Thymus (tissue), 11 donors: ENCODE results near the gene GSAP. TPM values are rescaled to one million over a fixed set of nuclear protein-coding genes. Genes with fewer than 3 reads are reported as not detected.
"Not testable (repeated sequence)": the region's sequence is repeated elsewhere in the genome, so short reads cannot be mapped to it uniquely, and the experiment has no call there.

Source experiments
- DNase-seq, 9 donors: peaks; one replicate each; pipeline ENCODE4 v3.0.0-alpha.2; 2013; ENCODE audit warnings: low spot score in 9 of 9, low read depth in 6 of 9, missing footprints in 1 of 9
- H3K27ac ChIP-seq, 2 donors: one replicate each; pipeline ENCODE4 v1.5.1; 2013; ENCODE audit warnings: control low read depth in 1 of 2, low read depth in 1 of 2, low read length in 1 of 2, mild to moderate bottlenecking in 1 of 2, moderate library complexity in 1 of 2
- H3K27me3 ChIP-seq, 2 donors: one replicate each; pipeline ENCODE4 v1.5.1; 2013; ENCODE audit warnings: low read length in 1 of 2; ENCODE audit not compliant: control insufficient read depth in 2 of 2, insufficient read depth in 1 of 2
- H3K36me3 ChIP-seq, 2 donors: one replicate each; pipeline ENCODE4 v1.5.1; 2013; ENCODE audit warnings: low read length in 1 of 2, mild to moderate bottlenecking in 1 of 2, moderate library complexity in 1 of 2; ENCODE audit not compliant: control insufficient read depth in 2 of 2, insufficient read depth in 2 of 2
- H3K4me1 ChIP-seq, 2 donors: one replicate each; pipeline ENCODE4 v1.5.1; 2013; ENCODE audit warnings: low read length in 2 of 2; ENCODE audit not compliant: control insufficient read depth in 2 of 2, insufficient read depth in 2 of 2
- H3K4me3 ChIP-seq, 2 donors: one replicate each; pipeline ENCODE4 v1.5.1; 2013; ENCODE audit warnings: low read length in 2 of 2, control low read depth in 1 of 2, mild to moderate bottlenecking in 1 of 2
- H3K9me3 ChIP-seq, 2 donors: one replicate each; pipeline ENCODE4 v1.5.1; 2013; ENCODE audit warnings: low read length in 1 of 2, mild to moderate bottlenecking in 1 of 2; ENCODE audit not compliant: control insufficient read depth in 2 of 2, insufficient read depth in 1 of 2
- WGBS: extraction: QIAGEN DNeasy Blood & Tissue Kit; methylation state at CpG from one replicate; pipeline ENCODE4 v1.1.7; 2013; 5-methylcytosine and 5-hydroxymethylcytosine counted together
- polyA plus RNA-seq: library from polyadenylated mRNA; stranded (reverse); fragments of 200-250 nt; gene quantifications from one replicate; pipeline ENCODE4 v1.2.3, GENCODE V29; 2013
- total RNA-seq: library from RNA; stranded (reverse); fragments of 120-200 nt; gene quantifications from one replicate; pipeline ENCODE4 v1.2.4, GENCODE V29; 2013
- donor health status: healthy.

Gene GSAP
- total and polyA plus RNA-seq, 2 donors, result 12.4 to 29.7 TPM

GRCh38 chr7:77352665-77353406 lies 63.3 kb downstream of the GSAP start:
- no peak overlapping the region for H3K27ac ChIP-seq
- no peaks in the 10 kb centered on the region for H3K27me3 ChIP-seq
- H3K4me1 ChIP-seq, result peaks cover 2 to 15% of the 10 kb centered on the region in 2 donors
- 47% methylated on average over 4 of the region's 4 CpGs for WGBS
- H3K9me3 ChIP-seq, result no peaks in the 10 kb centered on the region
- H3K4me3 ChIP-seq, result no peak overlapping the region
- no peaks in the 10 kb centered on the region for H3K36me3 ChIP-seq
- DNase-seq, result no peak

DNA sequence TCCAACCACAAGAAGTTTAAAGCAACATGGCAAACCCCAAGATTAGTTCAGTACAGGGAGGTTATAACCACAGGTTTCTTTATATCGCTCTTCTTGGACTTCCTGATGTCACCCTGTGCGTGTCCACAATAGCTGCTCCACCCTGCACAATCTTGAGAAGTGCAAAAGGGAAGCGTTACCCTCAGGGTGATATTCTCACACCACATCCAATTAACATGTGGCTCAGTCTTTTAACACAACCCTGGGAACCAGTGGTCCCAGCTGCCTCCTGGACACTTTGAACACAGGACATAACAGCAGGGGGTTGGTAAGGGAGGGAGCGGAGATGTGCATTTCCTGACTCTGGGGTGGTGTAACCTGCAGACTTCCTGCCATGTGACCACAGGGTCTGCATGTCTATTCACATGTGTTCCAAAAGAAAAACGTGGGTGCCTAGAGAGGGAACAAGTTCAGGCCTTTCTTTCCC lies 64.6 kb downstream of the GSAP start:
- H3K27ac ChIP-seq, result peak overlapping the region in 1 of 2 donors; percentile 12
- no peaks in the 10 kb centered on the region for H3K36me3 ChIP-seq
- no peaks in the 10 kb centered on the region for H3K9me3 ChIP-seq
- H3K4me3 ChIP-seq, result peak overlapping the region; percentile 14 to 39
- WGBS, result 5% methylated on average over 5 of the region's 5 CpGs
- H3K27me3 ChIP-seq, result no peaks in the 10 kb centered on the region
- peak in 8 of 9 donors; percentile 27 to 83 (median 56) for DNase-seq
- peaks cover 2 to 20% of the 10 kb centered on the region in 2 donors for H3K4me1 ChIP-seq

DNA sequence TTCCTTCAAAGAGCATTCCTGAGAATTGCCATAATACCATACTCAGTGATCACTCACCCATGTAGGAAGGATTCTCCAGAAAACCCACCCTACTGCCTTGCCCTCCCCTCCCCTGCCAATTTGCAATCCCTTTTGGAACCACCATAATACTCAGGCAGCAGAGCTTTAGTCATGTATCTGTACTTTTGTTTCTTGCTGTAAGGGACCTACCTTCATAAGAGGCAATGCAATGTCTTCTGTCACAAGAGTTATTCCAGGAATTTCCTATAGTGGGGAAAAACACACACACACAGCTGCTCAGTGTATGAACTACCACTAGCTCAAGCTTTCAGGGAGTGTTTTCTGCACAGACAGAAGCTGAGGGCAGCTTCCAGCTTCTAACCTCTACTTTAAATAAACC lies 67.0 kb downstream of the GSAP start:
- Histone ChIP-seq H3K4me3 (no peak overlapping the region), H3K4me1 (peaks cover 2 to 20% of the 10 kb centered on the region in 2 donors), H3K27ac (no peak overlapping the region), H3K9me3 (no peaks in the 10 kb centered on the region), H3K36me3 (no peaks in the 10 kb centered on the region), H3K27me3 (no peaks in the 10 kb centered on the region)
- DNase-seq, result no peak

DNA sequence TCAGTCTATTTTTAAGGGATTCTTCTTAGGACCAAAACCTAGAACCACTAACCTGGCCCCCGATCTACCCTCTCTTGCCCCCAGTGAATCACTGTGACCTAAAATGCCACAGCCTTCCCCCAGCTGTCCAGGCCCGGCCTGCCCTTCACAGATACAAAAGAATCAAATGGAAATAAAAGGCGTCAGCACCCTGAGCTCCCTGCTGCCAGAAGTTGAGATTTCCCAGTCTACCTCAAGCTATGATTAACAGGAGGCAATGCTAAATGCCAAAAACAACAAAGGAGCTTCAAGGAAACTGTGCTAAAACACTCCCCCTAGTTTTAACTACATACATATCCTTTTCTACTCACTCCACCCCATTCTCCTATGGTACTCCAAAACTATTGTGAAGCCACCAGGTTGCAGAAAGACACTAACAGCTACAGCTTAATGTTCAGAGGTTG lies 67.8 kb downstream of the GSAP start:
- Histone ChIP-seq H3K27ac (no peak overlapping the region), H3K9me3 (no peaks in the 10 kb centered on the region), H3K36me3 (no peaks in the 10 kb centered on the region), H3K27me3 (no peaks in the 10 kb centered on the region), H3K4me3 (no peak overlapping the region), H3K4me1 (peaks cover 2 to 16% of the 10 kb centered on the region in 2 donors)
- DNase-seq, result no peak
- 94% methylated on average over 3 of the region's 3 CpGs for whole genome bisulfite sequencing

GRCh38 chr7:77346441-77346840 lies 69.7 kb downstream of the GSAP start:
- Histone ChIP-seq H3K36me3 (no peaks in the 10 kb centered on the region), H3K4me1 (peaks cover under 1 to 9% of the 10 kb centered on the region in 2 donors), H3K27me3 (no peaks in the 10 kb centered on the region), H3K4me3 (no peak overlapping the region), H3K27ac (no peak overlapping the region), H3K9me3 (no peaks in the 10 kb centered on the region)
- DNase-seq, result no peak
- 97% methylated on average over 3 of the region's 3 CpGs for WGBS

GRCh38 chr7:77345426-77345825 lies 70.7 kb downstream of the GSAP start:
- H3K36me3 ChIP-seq, H3K27me3 ChIP-seq, H3K4me1 ChIP-seq, H3K27ac ChIP-seq, DNase-seq, H3K4me3 ChIP-seq, H3K9me3 ChIP-seq: not testable (repeated sequence)
- 95% methylated on average over 9 of the region's 9 CpGs for WGBS

DNA sequence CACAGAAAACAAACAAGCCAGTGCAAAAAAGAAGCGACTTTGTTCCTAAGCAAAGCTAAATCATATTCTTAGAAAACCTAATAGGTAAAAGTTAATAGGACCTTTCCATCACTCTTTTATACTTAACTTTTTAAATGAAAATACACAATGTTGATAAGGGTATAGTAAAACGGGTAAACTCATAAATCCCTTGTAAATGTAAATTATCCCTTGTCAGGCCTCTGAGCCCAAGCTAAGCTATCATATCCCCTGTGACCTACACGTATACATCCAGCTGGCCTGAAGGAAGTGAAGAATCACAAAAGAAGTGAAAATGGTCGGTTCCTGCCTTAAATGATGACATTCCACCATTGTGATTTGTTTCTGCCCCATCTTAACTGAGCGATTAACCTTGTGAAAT lies 76.4 kb downstream of the GSAP start:
- Histone ChIP-seq H3K4me1 (no peaks in the 10 kb centered on the region), H3K4me3 (no peak overlapping the region), H3K27me3 (no peaks in the 10 kb centered on the region), H3K27ac (no peak overlapping the region), H3K36me3 (no peaks in the 10 kb centered on the region), H3K9me3 (no peaks in the 10 kb centered on the region)
- DNase-seq, result no peak
- 96% methylated on average over 5 of the region's 5 CpGs for WGBS

DNA sequence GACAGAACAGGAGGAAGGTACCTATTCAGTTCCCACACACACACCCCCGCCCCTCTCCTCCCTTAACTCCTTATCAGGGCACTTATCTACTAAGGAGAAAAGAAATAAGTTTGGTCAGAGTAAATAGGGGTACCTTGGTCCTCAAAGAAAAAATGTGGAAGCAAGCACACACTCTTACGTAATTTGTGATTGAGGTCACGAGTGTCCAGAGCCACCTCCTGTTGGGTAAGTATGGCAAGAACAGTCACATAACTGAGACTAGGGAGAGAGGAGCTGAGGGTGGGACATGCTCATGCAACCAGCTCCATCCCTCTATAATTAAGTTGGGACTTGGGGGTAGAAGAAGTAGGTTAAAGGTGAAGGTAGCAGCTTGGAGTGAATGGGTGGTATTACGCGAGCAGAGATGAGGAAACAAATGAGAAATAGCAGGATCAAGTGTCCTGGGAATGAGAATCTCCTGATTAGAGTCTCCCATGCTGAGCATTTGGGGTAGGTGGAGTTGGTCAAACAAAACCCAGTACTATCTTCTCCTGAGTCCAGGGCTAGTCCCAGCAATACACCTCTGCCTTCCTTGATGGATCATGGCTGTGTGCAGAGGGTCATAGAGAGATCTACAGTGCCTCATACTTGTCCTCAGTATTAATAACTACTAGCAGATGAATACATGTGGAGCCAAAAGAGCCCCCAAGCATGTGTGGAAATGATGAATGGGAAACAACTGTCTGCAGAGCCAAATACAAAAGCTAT lies 77.1 kb downstream of the GSAP start:
- no peaks in the 10 kb centered on the region for H3K4me1 ChIP-seq
- H3K36me3 ChIP-seq, result no peaks in the 10 kb centered on the region
- no peak for DNase-seq
- no peak overlapping the region for H3K4me3 ChIP-seq
- H3K9me3 ChIP-seq, result no peaks in the 10 kb centered on the region
- 77% methylated on average over 5 of the region's 5 CpGs for WGBS
- no peaks in the 10 kb centered on the region for H3K27me3 ChIP-seq
- H3K27ac ChIP-seq, result no peak overlapping the region

- WGBS, result 71% methylated on average over 4 of the region's 4 CpGs
- H3K9me3 ChIP-seq, result no peaks in the 10 kb centered on the region
- H3K36me3 ChIP-seq, result no peaks in the 10 kb centered on the region
- H3K4me1 ChIP-seq, result no peaks in the 10 kb centered on the region
- no peak overlapping the region for H3K4me3 ChIP-seq
- no peaks in the 10 kb centered on the region for H3K27me3 ChIP-seq
- no peak for DNase-seq
- no peak overlapping the region for H3K27ac ChIP-seq
These were observed 77.9 kb downstream of the GSAP start for GRCh38 chr7:77338260-77338659.
